BJ (cell line): ENCODE measurements around the gene CYB561D2. TPM values are rescaled to one million over a fixed set of nuclear protein-coding genes. Genes with fewer than 3 reads are reported as not detected.
"Not testable (repeated sequence)": the region's sequence is repeated elsewhere in the genome, so short reads cannot be mapped to it uniquely, and the experiment has no call there.

ENCODE experiments used
- CTCF ChIA-PET: fragments of 350-600 bp; formaldehyde crosslinking; extraction: SDS; loops from one replicate; lab custom pipeline; 2021; ENCODE audit warnings: antibody characterized with exemption, inconsistent platforms; lab: Yijun Ruan, JAX
- POLR2A ChIA-PET: fragments of 300-600 bp; sonication (Branson Sonifier 250); formaldehyde crosslinking; extraction: SDS; loops from one replicate; lab custom pipeline; 2021; ENCODE audit warnings: antibody characterized with exemption; lab: Charles Lee
- DNase-seq: peaks from one replicate; pipeline ENCODE4 v3.0.0-alpha.2; 2011; ENCODE audit warnings: low read depth
- H3K27me3 ChIP-seq: 2 replicates; pipeline ENCODE4 v1.6.0; 2011; ENCODE audit warnings: low read length; ENCODE audit not compliant: control insufficient read depth, insufficient read depth
- H3K36me3 ChIP-seq: 2 replicates; pipeline ENCODE4 v1.5.1; 2011; ENCODE audit warnings: low read length; ENCODE audit not compliant: control insufficient read depth, insufficient read depth
- H3K4me3 ChIP-seq: 2 replicates; pipeline ENCODE4 v1.5.1; 2011; ENCODE audit warnings: low read depth, mild to moderate bottlenecking, control low read depth, low read length
- CTCF ChIP-seq: IDR thresholded peaks from 2 replicates; pipeline ENCODE4 v1.5.1; 2011; ENCODE audit warnings: low read depth, mild to moderate bottlenecking, control low read depth, inconsistent platforms, low read length, moderate library complexity; ENCODE audit not compliant: insufficient read depth
- polyA minus RNA-seq: library from RNA; depleted of rRNA, polyadenylated mRNA; stranded (reverse); fragments of >200 nt; gene quantifications from 2 replicates; pipeline ENCODE4 v1.2.3, GENCODE V29; 2011; rRNA and poly(A)+ RNA removed
- polyA plus RNA-seq: library from polyadenylated mRNA; depleted of rRNA; stranded (reverse); fragments of >200 nt; gene quantifications from 2 replicates; pipeline ENCODE4 v1.2.3, GENCODE V29; 2011; rRNA removed

CYB561D2 gene
- polyA plus RNA-seq = 22.3 and 39.3 TPM in 2 replicates
- polyA minus RNA-seq = 16.0 and 22.9 TPM in 2 replicates

- peaks cover 21% of the 10 kb centered on the region for H3K36me3 ChIP-seq
- H3K4me3 ChIP-seq = peak within 1 kb of the TSS; percentile 85
- H3K27me3 ChIP-seq = no peaks in the 10 kb centered on the region
- peak; percentile 68 for DNase-seq
- no peak for TF ChIP-seq CTCF
- CTCF ChIA-PET = interaction anchor here (0.6 to 7.3 kb wide), 10 partner anchors 8 to 202 kb away, joined by 3 to 98 read pairs (median 4); partner anchors contain the start of gene RASSF1
- POLR2A ChIA-PET = interaction anchor here (0.7 kb wide), 1 partner anchor 13 kb away, joined by 5 read pairs; no protein-coding TSS in a partner anchor
These were observed at the start of gene CYB561D2, which contains the start of gene NPRL2 for GRCh38 chr3:50350527-50351322. TSS of gene CYB561D2 (plus strand) at chr3:50350862. CDS start at chr3:50351434, 572 bp downstream. TSS of gene NPRL2 (minus strand) at chr3:50350775. CDS start at chr3:50350652, 123 bp downstream.

- CTCF ChIA-PET = interaction anchor here (0.9 kb wide), 1 partner anchor 45 kb away, joined by 3 read pairs; no protein-coding TSS in a partner anchor
- Histone ChIP-seq H3K4me3 (no peak overlapping the region), H3K36me3 (no peaks in the 10 kb centered on the region), H3K27me3 (no peaks in the 10 kb centered on the region)
- POLR2A ChIA-PET = no interaction called here
- no peak for DNase-seq
- TF ChIP-seq CTCF = no peak
These were observed 48.3 kb upstream of the CYB561D2 start for GRCh38 chr3:50302095-50303012.

GRCh38 chr3:50303013-50303815, 47.4 kb upstream of the CYB561D2 start, which contains the start of gene HYAL1:
TSS of gene HYAL1 (minus strand) at chr3:50303574. CDS start at chr3:50302956, 618 bp downstream.
- TF ChIP-seq CTCF = peak; percentile 14; the same call in 1 of the 2 replicates
- H3K27me3 ChIP-seq = no peaks in the 10 kb centered on the region
- DNase-seq = no peak
- no peak within 1 kb of the TSS for H3K4me3 ChIP-seq
- ChIA-PET CTCF (no interaction called here), POLR2A (no interaction called here)
- H3K36me3 ChIP-seq = no peaks in the 10 kb centered on the region

- DNase-seq = no peak
- Histone ChIP-seq H3K36me3 (no peaks in the 10 kb centered on the region), H3K4me3 (no peak overlapping the region), H3K27me3 (no peaks in the 10 kb centered on the region)
- ChIA-PET POLR2A (no interaction called here), CTCF (interaction anchor here (0.6 to 1.1 kb wide), 5 partner anchors 20 to 184 kb away, joined by 3 to 4 read pairs (median 3); no protein-coding TSS in a partner anchor)
- no peak for TF ChIP-seq CTCF
These were observed 46.1 kb upstream of the CYB561D2 start for GRCh38 chr3:50304601-50305000.

GRCh38 chr3:50312041-50312440, 38.6 kb upstream of the CYB561D2 start:
- H3K36me3 ChIP-seq, CTCF ChIA-PET, H3K4me3 ChIP-seq, POLR2A ChIA-PET, H3K27me3 ChIP-seq, DNase-seq: not testable (repeated sequence)
